Kidney (tissue), 14 donors: ENCODE data around the gene SLC2A8. TPM values are rescaled to one million over a fixed set of nuclear protein-coding genes. Genes with fewer than 3 reads are reported as not detected.

Source experiments
- DNase-seq, 5 donors: peaks; one replicate each; pipeline ENCODE4 v3.0.0-alpha.2; 2013 to 2020
- FAIRE-seq: peaks from 2 replicates; lab custom pipeline; 2012; peaks lifted over from hg19 to GRCh38; lab: Jason Lieb, UNC
- H3K27ac ChIP-seq, 2 donors: one replicate each; pipeline ENCODE4 v1.7.0; 2013; ENCODE audit warnings: low read depth in 2 of 2, low read length in 2 of 2, inconsistent platforms in 1 of 2
- H3K27me3 ChIP-seq: one replicate; pipeline ENCODE4 v1.7.1; 2013; ENCODE audit warnings: low read length, inconsistent platforms; ENCODE audit not compliant: control insufficient read depth, insufficient read depth
- H3K36me3 ChIP-seq, 3 donors: one replicate each; pipeline versions ENCODE4 v1.7.0 to v1.7.1; 2013; ENCODE audit warnings: low read length in 3 of 3, control low read depth in 1 of 3, inconsistent platforms in 1 of 3; ENCODE audit not compliant: insufficient read depth in 3 of 3, control insufficient read depth in 2 of 3
- H3K4me1 ChIP-seq, 3 donors: one replicate each; pipeline versions ENCODE4 v1.7.0 to v1.7.1; 2013; ENCODE audit warnings: low read length in 3 of 3, inconsistent platforms in 1 of 3, low read depth in 1 of 3; ENCODE audit not compliant: control insufficient read depth in 2 of 3, insufficient read depth in 2 of 3
- H3K4me3 ChIP-seq, 3 donors: one replicate each; pipeline versions ENCODE4 v1.7.0 to v1.8.1; 2013; ENCODE audit warnings: low read length in 3 of 3, control low read depth in 1 of 3, inconsistent platforms in 1 of 3
- H3K9ac ChIP-seq, 3 donors: one replicate each; pipeline versions ENCODE4 v1.7.0 to v1.7.1; 2013; ENCODE audit warnings: low read length in 3 of 3, control low read depth in 1 of 3, inconsistent platforms in 1 of 3
- H3K9me3 ChIP-seq, 3 donors: one replicate each; pipeline versions ENCODE4 v1.7.0 to v1.7.1; 2013; ENCODE audit warnings: low read length in 3 of 3, control low read depth in 1 of 3, inconsistent platforms in 1 of 3; ENCODE audit not compliant: control insufficient read depth in 2 of 3, insufficient read depth in 1 of 3
- CTCF ChIP-seq: IDR thresholded peaks from 3 replicates; pipeline ENCODE4 v1.5.1; 2012; ENCODE audit warnings: mild to moderate bottlenecking, moderate library complexity, borderline replicate concordance; ENCODE audit not compliant: insufficient read depth; ENCODE audit errors: extremely low read depth
- intact Hi-C: fragments of 100-400 bp; cut with DNase I; formaldehyde crosslinking; loops from one replicate; pipeline ENCODE4 v1.11.1; 2022
- polyA plus RNA-seq: library from polyadenylated mRNA; stranded (reverse); fragments of 350-450 nt; fragmentation: Illumina TruSeq; extraction: RNeasy Lipid Tissue Mini Kit (QIAGEN cat#74804); gene quantifications from one replicate; pipeline ENCODE4 v1.2.3, GENCODE V29; 2014; ENCODE audit warnings: low read depth, low replicate concordance; ENCODE audit not compliant: insufficient read depth
- total RNA-seq: library from RNA; stranded (reverse); fragmentation: NEBNext Ultra II Directional; extraction: Animal tissue kit (Norgen Biotek cat#: 25700); gene quantifications from one replicate; pipeline ENCODE4 v1.2.1, GENCODE V29; 2021
- donor health status: control.
- donor health status: control.
- donor health status: control.
- donor health status: control.
- donor health status: control.
- donor health status: DM: yes; HTN: yes; CAD: no.
- donor health status: Normal renal cell carcinoma (clear cell type).

SLC2A8 gene
- total and polyA plus RNA-seq, 2 donors from 2014 or later: 15.3 to 22.0 TPM

GRCh38 chr9:127447416-127448111, 50.6 kb downstream of the SLC2A8 start:
- TF ChIP-seq CTCF: no peak
- no peak overlapping the region for H3K27ac ChIP-seq
- peaks cover 0 to 24% (median 3%) of the 10 kb centered on the region in 3 donors for H3K4me1 ChIP-seq
- intact Hi-C loops: no loop called here
- H3K9me3 ChIP-seq: peaks cover 0 to 5% (median 0%) of the 10 kb centered on the region in 3 donors
- H3K27me3 ChIP-seq: no peaks in the 10 kb centered on the region
- no peak overlapping the region for H3K4me3 ChIP-seq
- FAIRE-seq: no peak
- peaks cover 7 to 39% (median 33%) of the 10 kb centered on the region in 3 donors for H3K36me3 ChIP-seq
- H3K9ac ChIP-seq: peak overlapping the region in 1 of 3 donors; percentile 41
- peak in 1 of 5 donors; percentile 6 for DNase-seq

- H3K27ac ChIP-seq: no peak overlapping the region
Observed at GRCh38 chr9:127448112-127448805, 51.3 kb downstream of the SLC2A8 start.

GRCh38 chr9:127449332-127449966, 52.5 kb downstream of the SLC2A8 start:
- H3K27me3 ChIP-seq: no peaks in the 10 kb centered on the region
- peaks cover 0 to 25% (median 3%) of the 10 kb centered on the region in 3 donors for H3K4me1 ChIP-seq
- no peak for FAIRE-seq
- H3K9ac ChIP-seq: peak overlapping the region; percentile 62 to 84 (median 82)
- intact Hi-C loops: no loop called here
- H3K9me3 ChIP-seq: peaks cover 0 to 4% (median 0%) of the 10 kb centered on the region in 3 donors
- no peak for TF ChIP-seq CTCF
- H3K36me3 ChIP-seq: peaks cover 6 to 35% (median 24%) of the 10 kb centered on the region in 3 donors
- peak in 1 of 5 donors; percentile 18 for DNase-seq
- peak overlapping the region in 1 of 2 donors; percentile 8 for H3K27ac ChIP-seq
- peak overlapping the region; percentile 86 to 94 (median 91) for H3K4me3 ChIP-seq

More at GRCh38 chr9:127448112-127448805, 51.3 kb downstream of the SLC2A8 start:
- peaks cover 0 to 25% (median 3%) of the 10 kb centered on the region in 3 donors for H3K4me1 ChIP-seq
- FAIRE-seq (no peak), DNase-seq (peak in 1 of 5 donors; percentile 8)
- no peak overlapping the region for H3K4me3 ChIP-seq
- intact Hi-C loops: no loop called here
- no peak for TF ChIP-seq CTCF
- peak overlapping the region in 1 of 3 donors; percentile 41 for H3K9ac ChIP-seq
- peaks cover 7 to 39% (median 30%) of the 10 kb centered on the region in 3 donors for H3K36me3 ChIP-seq
- H3K27me3 ChIP-seq: no peaks in the 10 kb centered on the region
- H3K9me3 ChIP-seq: peaks cover 0 to 5% (median 0%) of the 10 kb centered on the region in 3 donors
